Body of pancreas (tissue), 4 donors: Measurements from ENCODE around the gene PERM1.

Source experiments
- CTCF ChIP-seq, 7 experiments: fragments of 450-650 bp in 4 of 7; fragments of 200-600 bp in 3 of 7; sonication (generic) in 3 of 7; IDR thresholded peaks; one replicate each; pipeline ENCODE4 v1.5.1; 2016 to 2019; ENCODE audit warnings: antibody characterized with exemption in 7 of 7
- POLR2A ChIP-seq, 3 donors: fragments of 450-650 bp; IDR thresholded peaks; one replicate each; pipeline ENCODE4 v1.6.1; 2016; ENCODE audit warnings: antibody characterized with exemption in 3 of 3, mild to moderate bottlenecking in 2 of 3

- TF ChIP-seq POLR2A (IDR thresholded peaks at IDR 0.05) (peak in 1 of 3 donors; percentile 16), CTCF (IDR thresholded peaks at IDR 0.05) (no peak)
Observed at GRCh38 chr1:1023700-1024099, 41.8 kb upstream of the PERM1 start.
